DMS114 treated with DMSO at 0.1 percent for 48 hours (cell line): Measurements from ENCODE around the gene HNRNPU.

ENCODE experiments used
- DNase-seq: peaks from one replicate; lab custom pipeline; 2025; ENCODE audit not compliant: unreplicated experiment; lab: John Stamatoyannopoulos, UW

Gene HNRNPU

GRCh38 chr1:244863491-244864252 is 671 bp downstream of the HNRNPU start:
- DNase-seq = no peak

- DNase-seq = peak; percentile 81
Measured at GRCh38 chr1:244862699-244863490, 1.4 kb downstream of the HNRNPU start.

DNA sequence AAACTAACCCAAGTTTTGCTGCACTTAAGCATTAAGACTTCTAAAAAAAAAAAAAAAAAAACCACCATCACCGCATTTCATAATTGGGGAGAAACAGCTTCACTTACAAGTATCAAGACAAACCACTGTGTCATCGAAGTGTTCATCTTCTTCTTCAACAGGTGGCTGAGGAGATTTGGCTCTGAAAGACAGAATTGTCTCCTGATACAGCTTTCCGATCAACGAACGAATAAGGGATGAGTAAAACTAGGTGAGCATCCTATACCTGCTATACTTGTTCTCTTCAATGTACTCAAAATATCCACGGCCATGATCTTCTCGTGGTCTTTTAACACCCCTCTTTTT is 2.0 kb downstream of the HNRNPU start:
- peak; percentile 46 for DNase-seq

- no peak for DNase-seq
Measured at GRCh38 chr1:244861683-244862082, 2.7 kb downstream of the HNRNPU start.

DNA sequence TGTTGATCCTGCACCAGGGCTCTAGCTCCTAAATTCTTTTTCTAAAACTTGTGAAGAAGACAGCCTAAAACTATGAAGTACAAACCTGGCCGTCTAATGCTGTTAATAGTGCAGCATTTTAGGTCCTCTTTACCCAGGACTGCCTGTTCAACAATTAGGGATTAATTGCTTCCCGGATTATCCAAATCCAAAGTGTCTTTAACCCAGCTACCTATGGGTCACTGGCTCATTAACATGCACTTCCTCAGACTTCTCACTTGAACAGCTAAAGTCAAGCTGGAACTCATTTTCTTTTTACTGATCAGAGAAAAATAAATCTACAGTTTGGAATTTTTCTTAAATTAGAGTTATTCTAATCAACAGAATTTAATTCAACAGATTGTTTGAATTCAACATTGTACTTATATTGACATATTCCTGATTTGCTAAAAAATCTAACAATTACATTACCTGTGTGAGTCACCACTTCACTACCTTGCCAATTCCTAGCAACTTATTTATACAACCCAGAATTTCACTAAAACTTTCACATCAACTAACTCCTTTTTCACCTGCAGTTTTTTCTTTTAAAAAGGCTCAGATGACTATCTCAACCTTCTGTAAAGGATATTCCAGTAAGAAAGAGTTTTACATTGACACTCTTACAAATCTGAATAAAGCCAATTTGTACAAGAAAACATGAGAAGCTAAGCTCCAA is 3.3 kb downstream of the HNRNPU start:
- no peak for DNase-seq

DNA sequence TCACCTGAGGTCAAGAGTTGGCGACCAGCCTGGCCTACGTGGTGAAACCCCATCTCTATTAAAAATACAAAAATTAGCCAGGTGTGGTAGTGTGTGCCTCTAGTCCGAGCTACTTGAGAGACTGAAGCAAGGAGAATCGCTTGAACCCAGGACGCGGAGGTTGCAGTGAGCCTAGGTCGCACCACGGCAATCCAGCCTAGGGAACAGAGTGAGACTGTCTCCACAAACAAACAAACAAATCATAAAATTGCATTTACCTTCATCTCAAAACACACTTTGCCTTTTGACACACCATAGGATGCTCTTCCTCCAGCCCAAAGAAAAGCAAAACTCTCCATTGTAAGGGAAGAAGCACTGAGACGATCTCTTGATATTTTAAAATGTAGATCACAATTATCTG is 4.3 kb downstream of the HNRNPU start:
- DNase-seq = no peak

DNA sequence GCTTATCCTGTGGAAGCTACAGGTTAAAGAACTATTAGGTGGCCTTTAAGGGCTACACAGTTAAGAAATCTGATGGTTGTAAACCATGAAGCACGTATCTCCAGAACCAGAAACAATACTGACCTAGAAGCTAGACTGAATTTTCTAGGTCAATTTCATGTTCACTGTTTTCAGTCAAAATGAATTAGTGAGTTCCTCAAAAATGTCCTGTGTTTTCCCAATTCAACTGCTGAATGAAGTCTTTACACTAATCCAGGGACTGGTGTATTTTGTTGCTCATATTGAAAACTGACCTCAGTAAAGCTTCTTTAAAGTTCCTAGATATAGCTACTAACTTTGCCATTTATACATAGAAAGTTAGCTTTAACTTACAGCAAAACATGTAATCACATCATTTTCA is 6.0 kb downstream of the HNRNPU start:
- no peak for DNase-seq

GRCh38 chr1:244857761-244858160 is 6.6 kb downstream of the HNRNPU start:
- DNase-seq = no peak

DNA sequence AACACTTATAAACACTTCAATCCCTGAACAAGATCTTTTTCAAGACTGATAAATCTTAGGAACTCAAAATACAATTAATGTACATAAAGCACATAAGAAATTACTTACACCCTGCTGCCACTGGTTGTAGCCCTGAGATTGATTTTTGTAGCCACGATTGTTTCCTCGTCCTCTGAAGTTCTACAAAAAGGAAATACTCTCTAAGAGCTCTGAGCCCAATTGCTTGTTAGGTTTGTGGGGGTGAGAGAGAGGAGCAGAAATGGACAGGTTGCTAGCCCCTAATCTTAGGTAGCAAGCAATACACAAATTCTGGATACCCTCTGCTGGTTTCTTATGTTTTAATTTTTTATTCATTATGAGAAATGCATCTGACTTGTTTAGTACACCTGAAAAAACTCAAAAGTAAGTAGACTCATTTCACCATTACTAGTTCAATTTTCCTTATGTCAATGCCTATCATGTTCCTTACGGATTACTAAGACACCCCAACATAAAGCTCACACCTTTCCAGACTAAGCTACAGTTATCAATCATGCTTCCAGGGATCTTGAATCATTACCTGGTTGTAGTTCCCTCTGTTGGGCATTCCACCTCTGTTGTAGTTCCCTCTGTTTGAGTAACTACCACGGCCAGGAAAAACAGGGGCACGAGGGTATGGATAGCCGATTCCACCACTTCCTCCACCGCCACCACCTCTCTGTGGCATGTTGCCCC is 9.3 kb downstream of the HNRNPU start:
- DNase-seq = no peak

- no peak for DNase-seq
Measured at GRCh38 chr1:244854166-244854565, 10.2 kb downstream of the HNRNPU start.

- DNase-seq = no peak
Measured at GRCh38 chr1:244852694-244853093, 11.6 kb downstream of the HNRNPU start.

- DNase-seq = no peak
Measured at GRCh38 chr1:244851546-244852231, 12.7 kb downstream of the HNRNPU start.

- DNase-seq = no peak
Measured at GRCh38 chr1:244850896-244851295, 13.4 kb downstream of the HNRNPU start.

- no peak for DNase-seq
Measured at GRCh38 chr1:244850099-244850852, 14.1 kb downstream of the HNRNPU start.

GRCh38 chr1:244849189-244849866 is 15.0 kb downstream of the HNRNPU start:
- no peak for DNase-seq

GRCh38 chr1:244846653-244847052 is 17.7 kb downstream of the HNRNPU start:
- DNase-seq = no peak

GRCh38 chr1:244844155-244845121 is 19.9 kb downstream of the HNRNPU start:
- DNase-seq = no peak
